GM18517 (cell line): ENCODE measurements around the gene WNT9B.

ENCODE experiments used
- ATAC-seq: cut with Tn5 transposase; IDR thresholded peaks from one replicate; pipeline ENCODE4 v1.9.1; 2021; ENCODE audit warnings: mild to moderate bottlenecking, moderate library complexity; ENCODE audit not compliant: unreplicated experiment

Gene WNT9B

GRCh38 chr17:46879101-46879500, 27.7 kb downstream of the WNT9B start:
- no peak for ATAC-seq

GRCh38 chr17:46881015-46881414, 29.6 kb downstream of the WNT9B start:
- no peak for ATAC-seq

- ATAC-seq = no peak
Measured at GRCh38 chr17:46882666-46883065, 31.3 kb downstream of the WNT9B start.

GRCh38 chr17:46883871-46884520, 32.6 kb downstream of the WNT9B start:
- ATAC-seq = no peak

- ATAC-seq = no peak
Measured at GRCh38 chr17:46884552-46884951, 33.2 kb downstream of the WNT9B start.

GRCh38 chr17:46885415-46886309, 34.3 kb downstream of the WNT9B start:
- no peak for ATAC-seq

- ATAC-seq = no peak
Measured at GRCh38 chr17:46886310-46886663, 34.9 kb downstream of the WNT9B start.

GRCh38 chr17:46887717-46888116, 36.3 kb downstream of the WNT9B start:
- no peak for ATAC-seq

- no peak for ATAC-seq
Measured at GRCh38 chr17:46888727-46889126, 37.3 kb downstream of the WNT9B start.

- no peak for ATAC-seq
Measured at GRCh38 chr17:46889519-46889918, 38.1 kb downstream of the WNT9B start.

GRCh38 chr17:46889992-46890564, 38.7 kb downstream of the WNT9B start:
- no peak for ATAC-seq

- no peak for ATAC-seq
Measured at GRCh38 chr17:46890638-46891037, 39.3 kb downstream of the WNT9B start.

GRCh38 chr17:46892192-46892703, 40.9 kb downstream of the WNT9B start:
- ATAC-seq = no peak

- no peak for ATAC-seq
Measured at GRCh38 chr17:46894024-46894423, 42.6 kb downstream of the WNT9B start.

GRCh38 chr17:46894476-46895151, 43.2 kb downstream of the WNT9B start:
- ATAC-seq = no peak

- ATAC-seq = no peak
Measured at GRCh38 chr17:46895171-46895570, 43.8 kb downstream of the WNT9B start.

- no peak for ATAC-seq
Measured at GRCh38 chr17:46896991-46897390, 45.6 kb downstream of the WNT9B start.

- no peak for ATAC-seq
Measured at GRCh38 chr17:46898364-46898763, 47.0 kb downstream of the WNT9B start.

- no peak for ATAC-seq
Measured at GRCh38 chr17:46898860-46899259, 47.5 kb downstream of the WNT9B start.

GRCh38 chr17:46901291-46901690, 49.9 kb downstream of the WNT9B start:
- ATAC-seq = no peak
